GM18909 (cell line): Measurements from ENCODE around the gene DNAJC11.
"Not testable (repeated sequence)": the region's sequence is repeated elsewhere in the genome, so short reads cannot be mapped to it uniquely, and the experiment has no call there.

Source experiments
- ATAC-seq: cut with Tn5 transposase; IDR thresholded peaks from one replicate; pipeline ENCODE4 v1.9.1; 2021; ENCODE audit warnings: mild to moderate bottlenecking; ENCODE audit not compliant: unreplicated experiment, poor library complexity

DNAJC11 gene

DNA sequence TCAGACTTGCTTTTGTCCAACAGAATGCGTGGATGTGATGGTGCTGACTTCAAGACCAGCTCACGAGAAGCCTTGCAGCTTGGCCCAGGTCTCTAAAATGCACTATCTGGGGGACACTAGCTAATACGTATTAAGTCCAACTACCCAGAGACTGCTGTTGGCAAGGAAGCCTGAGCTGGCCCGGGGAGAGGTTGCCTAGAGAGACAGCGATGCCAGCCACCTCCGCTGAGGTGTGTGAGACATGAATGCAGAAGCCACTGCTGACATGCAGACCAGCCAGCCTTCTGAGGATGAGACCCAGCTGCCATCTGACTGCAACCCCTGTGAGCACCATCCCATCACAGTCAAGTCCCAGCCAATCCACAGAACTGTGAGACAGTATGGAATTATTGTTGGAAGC is 44.5 kb downstream of the DNAJC11 start:
- no peak for ATAC-seq

- ATAC-seq, result no peak
Measured at GRCh38 chr1:6653436-6654290, 48.0 kb downstream of the DNAJC11 start.

GRCh38 chr1:6652986-6653385 is 48.6 kb downstream of the DNAJC11 start:
- no peak for ATAC-seq

DNA sequence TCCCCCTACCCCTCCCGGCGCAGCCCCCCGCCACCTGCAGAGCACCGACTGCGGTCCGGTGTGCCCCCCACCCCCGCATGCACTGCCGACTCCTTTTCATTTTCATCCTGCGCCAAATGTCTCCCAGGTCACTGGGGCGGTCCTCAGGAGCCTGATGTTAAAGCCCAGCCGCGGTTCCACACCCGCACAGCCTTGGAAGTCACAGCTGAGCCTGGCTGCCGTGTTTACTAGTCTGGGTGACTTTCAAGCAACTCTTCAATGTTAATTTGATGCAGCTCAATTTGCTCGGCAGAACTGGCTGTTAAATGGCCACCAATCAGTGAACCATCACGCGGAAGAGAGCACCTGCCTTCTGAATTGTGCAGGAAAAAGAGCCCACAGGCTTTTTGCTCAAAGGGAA is 49.7 kb downstream of the DNAJC11 start:
- no peak for ATAC-seq

DNA sequence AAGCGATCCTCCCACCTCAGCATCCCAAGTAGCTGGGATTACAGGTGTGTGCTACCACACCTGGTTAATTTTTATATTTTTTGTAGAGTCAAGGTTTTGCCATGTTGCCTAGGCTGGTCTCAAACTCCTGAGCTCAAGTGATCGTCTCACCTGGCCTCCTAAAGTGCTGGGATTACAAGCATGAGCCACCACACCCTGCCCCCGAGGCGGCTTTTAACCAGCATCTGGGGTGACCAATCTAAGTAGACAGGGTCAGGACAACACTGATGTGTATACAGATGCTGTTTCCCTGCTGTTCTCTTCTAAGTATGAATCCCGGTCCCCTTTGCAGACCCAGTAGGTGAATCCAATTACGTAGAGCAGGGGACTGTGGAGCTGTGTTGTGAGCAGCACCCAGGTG is 53.1 kb downstream of the DNAJC11 start:
- ATAC-seq, result no peak

- no peak for ATAC-seq
Measured at GRCh38 chr1:6646499-6647148, 55.0 kb downstream of the DNAJC11 start.

DNA sequence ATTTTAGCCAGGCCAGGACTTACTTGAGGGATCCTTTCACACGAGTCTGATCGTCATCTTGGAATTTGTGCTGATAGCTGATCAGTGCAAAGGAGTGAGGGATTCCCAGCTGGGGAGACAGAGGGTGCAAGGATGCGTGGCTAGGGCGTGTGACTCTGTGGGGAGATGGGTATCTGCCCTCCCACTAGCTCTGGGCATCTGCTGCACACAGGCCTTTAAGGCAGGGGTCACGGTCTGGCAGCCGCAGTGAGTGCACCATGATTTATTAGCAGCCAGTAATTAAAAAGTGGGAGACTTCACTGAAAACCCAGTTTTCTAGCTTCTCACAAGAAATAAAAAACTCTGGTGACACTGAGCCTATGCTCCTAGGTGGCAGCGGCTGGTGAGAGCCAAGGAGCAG is 56.6 kb downstream of the DNAJC11 start:
- ATAC-seq, result no peak

DNA sequence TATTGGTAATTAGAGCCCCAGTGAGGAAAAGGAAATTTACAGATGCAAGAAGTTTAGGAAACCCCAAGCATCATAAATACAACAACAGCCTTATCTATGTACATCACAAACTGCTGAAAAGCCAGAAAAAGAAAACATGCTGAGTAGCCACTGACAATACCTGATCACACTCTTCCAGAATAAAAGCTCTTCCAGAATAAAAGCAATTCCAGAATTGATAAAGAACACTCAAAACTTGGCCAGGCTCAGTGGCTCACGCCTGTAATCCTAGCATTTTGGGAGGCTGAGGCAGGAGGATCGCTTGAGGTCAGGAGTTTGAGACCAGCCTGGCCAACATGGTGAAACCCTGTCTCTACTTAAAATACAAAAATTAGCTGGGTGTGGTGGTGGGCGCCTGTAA is 60.7 kb downstream of the DNAJC11 start:
- not testable (repeated sequence) for ATAC-seq

- ATAC-seq, result no peak
Measured at GRCh38 chr1:6638226-6638625, 63.4 kb downstream of the DNAJC11 start.

DNA sequence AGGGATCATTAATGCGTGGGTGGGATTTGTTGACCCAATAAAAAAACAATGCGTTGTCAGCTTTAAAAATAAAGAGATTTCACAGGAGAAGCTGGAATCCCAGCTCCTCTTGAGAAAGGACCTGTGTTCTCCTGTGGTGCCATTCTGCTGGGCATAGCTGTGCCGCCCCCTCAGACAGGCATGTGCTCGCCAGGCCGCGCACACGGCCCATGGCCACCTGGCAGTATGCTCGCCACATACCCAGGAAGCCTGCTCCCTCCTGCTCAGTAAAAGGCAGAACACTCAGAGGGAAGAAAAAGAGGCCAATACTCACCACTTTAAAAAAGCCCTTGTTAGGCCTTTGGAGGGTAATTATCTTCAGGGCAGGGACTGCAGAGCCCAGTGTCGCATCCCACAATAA is 63.8 kb downstream of the DNAJC11 start:
- no peak for ATAC-seq

DNA sequence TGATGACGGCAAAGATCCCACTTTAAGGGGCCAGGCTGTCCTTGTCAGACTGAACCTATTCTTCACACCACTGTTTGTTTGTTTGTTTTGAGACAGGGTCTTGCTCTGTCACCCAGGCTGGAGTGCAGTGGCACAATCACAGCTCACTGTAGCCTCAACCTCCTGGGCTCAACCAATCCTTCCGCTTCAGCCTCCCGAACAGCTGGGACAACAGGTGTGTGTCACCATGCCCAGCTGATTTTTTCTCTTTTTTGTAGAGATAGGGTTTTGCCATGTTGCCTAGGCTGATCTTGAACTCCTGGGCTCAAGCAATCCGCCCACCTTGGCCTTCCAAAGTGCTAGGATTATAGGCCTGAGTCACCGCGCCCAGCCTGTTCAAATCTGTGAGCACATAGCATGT is 64.8 kb downstream of the DNAJC11 start:
- ATAC-seq, result not testable (repeated sequence)

GRCh38 chr1:6635910-6636760 is 65.5 kb downstream of the DNAJC11 start:
- no peak for ATAC-seq

- no peak for ATAC-seq
Measured at GRCh38 chr1:6635161-6635909, 66.3 kb downstream of the DNAJC11 start.

- no peak for ATAC-seq
Measured at GRCh38 chr1:6634371-6635052, 67.1 kb downstream of the DNAJC11 start.

- no peak for ATAC-seq
Measured at GRCh38 chr1:6632588-6633514, 68.8 kb downstream of the DNAJC11 start.

- no peak for ATAC-seq
Measured at GRCh38 chr1:6631058-6631457, 70.6 kb downstream of the DNAJC11 start.

GRCh38 chr1:6630027-6630426 is 71.6 kb downstream of the DNAJC11 start:
- ATAC-seq, result no peak

DNA sequence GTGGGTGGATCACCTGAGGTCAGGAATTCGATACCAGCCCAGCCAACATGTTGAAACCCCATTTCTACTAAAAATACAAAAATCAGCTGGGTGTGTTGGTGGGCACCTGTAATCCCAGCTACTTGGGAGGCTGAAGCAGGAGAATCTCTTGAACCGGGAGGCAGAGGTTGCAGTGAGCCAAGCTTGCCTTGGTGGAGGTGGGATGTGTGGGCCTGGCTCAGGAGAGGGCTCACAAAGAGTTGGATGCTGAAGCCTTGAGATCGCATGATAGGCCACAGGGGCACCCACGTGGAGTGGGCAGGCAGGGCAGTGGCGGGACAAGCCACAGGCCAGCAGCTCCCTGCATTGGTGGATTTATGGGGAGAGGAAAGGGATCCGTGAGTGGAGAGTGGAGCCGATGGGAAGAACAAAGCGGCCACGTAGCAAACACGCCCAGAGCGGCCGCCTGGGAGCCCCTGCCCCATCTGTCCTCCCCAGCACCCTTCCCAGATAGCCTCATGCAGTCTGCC is 72.6 kb downstream of the DNAJC11 start:
- ATAC-seq, result no peak
